Measurements from ENCODE around the gene SMR3B. TPM values are rescaled to one million over a fixed set of nuclear protein-coding genes. Genes with fewer than 3 reads are reported as not detected.

SMR3B gene
- total RNA-seq (2014; rRNA removed; shearing (Covaris generic)), result not detected in 2 replicates

DNA sequence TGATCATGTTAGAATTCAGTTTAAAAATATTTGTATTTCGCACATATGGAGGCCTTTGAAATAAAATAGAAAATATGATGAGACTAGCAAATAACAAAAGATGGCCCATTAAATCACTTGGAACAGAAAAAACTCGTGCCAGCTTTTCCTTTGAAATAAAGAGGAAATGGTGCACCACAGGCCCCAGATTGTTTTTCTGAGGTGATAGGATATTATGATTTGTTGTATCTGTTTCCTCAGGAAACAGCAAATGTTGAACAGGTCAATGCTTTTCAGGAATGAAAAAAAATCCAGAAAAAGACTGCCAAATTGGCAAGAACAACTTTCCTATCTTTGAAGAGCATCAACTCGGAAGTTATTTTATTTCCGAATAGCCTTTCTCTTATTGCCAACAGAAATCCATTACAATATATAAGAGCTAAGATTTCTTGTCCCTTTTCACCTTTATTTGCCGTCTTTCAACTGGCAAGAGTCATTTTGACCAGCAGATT, at the start of gene SMR3B:
Gene SMR3B (plus strand): TSS at position 441 of the 491 bp plus-strand sequence. CDS start 1,380 bp downstream, outside the sequence.
- no peak for DNase-seq (ENCODE audit: low read depth)

DNA sequence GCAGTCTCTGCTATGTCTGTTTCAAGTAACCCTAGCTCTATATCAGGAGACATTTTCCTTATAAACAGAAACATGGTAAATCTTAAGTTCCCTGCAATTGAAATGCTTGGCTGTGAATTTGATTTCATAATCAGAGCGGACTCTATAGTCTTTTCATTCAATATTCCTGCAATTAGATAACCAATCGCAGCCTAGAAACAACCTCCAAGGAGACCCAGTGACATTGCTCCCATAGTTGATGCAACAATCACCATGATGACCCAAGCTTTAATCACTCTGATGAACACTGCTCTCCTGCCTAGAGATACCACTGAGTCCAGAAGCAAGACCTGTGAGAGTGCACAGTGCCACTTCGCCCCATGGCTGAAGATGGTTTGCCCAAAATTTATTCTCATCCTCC, 48.2 kb upstream of the SMR3B start, which contains the start of gene CABS1:
Gene CABS1 (plus strand): TSS at position 301 of the 400 bp plus-strand sequence. CDS start 59 bp downstream, at position 360.
- DNase-seq (ENCODE audit: low read depth), result no peak

GRCh38 chr4:70336043-70336442, 46.9 kb upstream of the SMR3B start:
- no peak for DNase-seq (ENCODE audit: low read depth)

DNA sequence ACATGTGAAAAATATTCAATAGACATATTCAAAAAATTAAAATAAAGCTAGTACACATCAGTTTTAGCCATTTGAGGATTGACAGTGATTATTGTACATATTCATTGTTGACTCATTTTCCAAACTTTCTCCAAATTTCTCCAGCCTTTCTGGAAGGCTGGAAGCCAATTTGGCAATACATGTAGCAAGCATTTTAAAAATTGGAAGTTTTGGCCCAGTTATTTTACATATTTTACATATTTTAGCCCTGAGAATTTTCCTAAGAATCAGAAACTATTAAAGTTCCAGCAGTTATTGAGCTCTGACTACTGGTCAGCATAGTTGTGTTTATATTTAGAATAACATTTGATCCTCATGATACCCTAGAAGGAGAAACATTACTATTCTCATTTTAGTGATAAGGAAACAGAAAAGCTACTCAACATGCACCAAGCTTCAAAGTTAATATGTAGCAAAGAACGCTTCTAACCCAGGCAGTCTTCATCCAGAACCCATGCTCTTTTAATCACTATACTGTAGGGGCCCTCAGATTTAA, 45.0 kb upstream of the SMR3B start:
- DNase-seq (ENCODE audit: low read depth), result no peak

GRCh38 chr4:70356185-70356584, 26.7 kb upstream of the SMR3B start:
- DNase-seq (ENCODE audit: low read depth), result no peak

- DNase-seq (ENCODE audit: low read depth), result no peak
Observed at GRCh38 chr4:70359115-70359661, 23.7 kb upstream of the SMR3B start.

DNA sequence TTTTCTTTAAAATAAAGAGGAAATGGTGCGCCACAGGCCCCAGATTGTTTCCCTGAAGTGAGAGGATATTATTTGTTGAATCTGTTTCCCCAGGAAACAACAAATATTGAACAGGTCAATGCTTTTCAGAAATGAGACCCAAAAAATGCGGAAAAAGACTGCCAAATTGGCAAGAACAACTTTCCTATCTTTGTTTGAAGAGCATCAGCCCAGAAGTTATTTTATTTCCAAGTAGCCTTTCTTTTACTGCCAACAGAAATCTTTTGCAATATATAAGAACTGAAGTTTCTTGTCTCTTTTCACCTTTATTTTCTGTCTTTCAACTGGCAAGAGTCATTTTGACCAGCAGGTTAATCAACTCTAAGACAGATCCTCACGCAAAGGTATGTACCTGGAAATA, 22.5 kb upstream of the SMR3B start, which contains the start of gene SMR3A:
Gene SMR3A (plus strand): TSS at position 301 of the 400 bp plus-strand sequence. CDS start 1,356 bp downstream, outside the sequence.
- DNase-seq (ENCODE audit: low read depth), result no peak

DNA sequence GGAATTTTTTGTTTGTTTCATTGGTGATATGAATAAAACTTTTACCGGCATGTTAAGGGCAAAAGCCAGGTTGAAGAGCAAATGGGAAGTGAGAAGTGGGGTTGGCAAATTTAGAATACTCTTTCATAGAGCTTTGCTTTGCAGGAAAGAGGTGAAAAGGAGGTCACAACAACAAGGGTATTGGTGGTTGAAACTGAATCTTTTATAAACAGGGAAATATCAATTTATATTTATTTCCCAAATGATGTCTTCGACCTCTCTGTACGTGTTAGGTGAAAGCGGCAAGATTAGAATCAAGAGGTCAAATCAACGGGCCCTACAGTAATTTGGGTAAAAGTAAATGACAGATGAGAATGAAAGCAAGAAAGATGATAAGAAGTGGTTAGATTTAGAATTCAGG, 18.9 kb upstream of the SMR3B start:
- no peak for DNase-seq (ENCODE audit: low read depth)

- no peak for DNase-seq (ENCODE audit: low read depth)
Observed at GRCh38 chr4:70365479-70365878, 17.5 kb upstream of the SMR3B start.

DNA sequence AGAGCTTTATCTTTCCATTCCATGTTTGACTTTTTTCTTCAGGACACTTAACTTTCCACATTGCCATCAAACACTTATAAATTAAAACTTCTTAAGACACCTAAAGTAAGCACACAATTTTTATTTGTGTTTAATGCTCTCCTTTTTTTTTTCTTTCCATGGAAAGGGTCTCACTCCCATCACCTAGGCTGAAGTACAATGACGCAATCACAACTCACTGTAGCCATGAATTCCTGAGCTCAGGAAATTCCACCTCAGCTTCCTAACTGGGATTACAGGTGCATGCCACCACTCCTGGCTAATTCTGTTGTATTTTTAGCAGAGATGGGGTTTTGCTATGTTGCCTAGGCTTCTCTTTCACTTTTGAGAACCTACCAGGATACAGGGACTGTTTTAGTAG, 15.1 kb upstream of the SMR3B start:
- no peak for DNase-seq (ENCODE audit: low read depth)

DNA sequence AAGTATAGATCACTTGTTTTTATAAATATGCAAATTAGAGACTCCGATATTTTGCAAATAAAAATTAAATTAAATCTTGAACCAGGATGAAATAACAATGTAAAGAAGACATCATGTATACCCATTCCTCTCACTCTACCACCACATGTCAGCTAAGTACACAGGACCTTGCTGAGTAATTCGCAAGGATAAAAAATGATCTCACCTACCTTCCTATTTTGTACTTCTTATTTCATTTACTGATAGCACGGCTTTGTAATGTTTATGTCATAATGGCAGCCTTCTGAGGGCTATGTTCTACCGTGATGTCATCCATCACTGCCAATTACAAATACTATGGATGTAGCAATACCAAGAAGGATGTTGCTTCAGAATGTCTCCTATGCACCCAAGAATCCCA, 10.9 kb upstream of the SMR3B start:
- no peak for DNase-seq (ENCODE audit: low read depth)

GRCh38 chr4:70372760-70373159, 10.2 kb upstream of the SMR3B start:
- DNase-seq (ENCODE audit: low read depth), result no peak

DNA sequence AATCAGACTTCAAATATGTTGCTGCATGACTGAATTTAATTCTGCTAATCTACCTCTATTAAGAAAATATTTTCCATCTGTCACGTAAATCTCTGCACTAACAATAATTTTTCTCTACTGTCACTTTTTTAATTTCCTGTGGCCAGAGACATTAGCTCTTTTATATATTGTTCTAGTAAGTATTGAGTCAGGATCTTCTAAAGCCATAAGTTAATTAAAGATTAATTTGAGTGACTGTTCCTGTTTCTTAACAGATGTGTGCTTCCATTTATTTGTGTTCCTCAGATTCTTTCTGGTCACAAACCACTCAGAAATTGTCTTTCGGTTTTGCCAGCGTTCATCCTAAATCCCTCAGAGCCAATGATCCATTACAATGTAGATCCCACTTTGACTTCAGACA, 2.4 kb upstream of the SMR3B start:
- DNase-seq (ENCODE audit: low read depth), result no peak

DNA sequence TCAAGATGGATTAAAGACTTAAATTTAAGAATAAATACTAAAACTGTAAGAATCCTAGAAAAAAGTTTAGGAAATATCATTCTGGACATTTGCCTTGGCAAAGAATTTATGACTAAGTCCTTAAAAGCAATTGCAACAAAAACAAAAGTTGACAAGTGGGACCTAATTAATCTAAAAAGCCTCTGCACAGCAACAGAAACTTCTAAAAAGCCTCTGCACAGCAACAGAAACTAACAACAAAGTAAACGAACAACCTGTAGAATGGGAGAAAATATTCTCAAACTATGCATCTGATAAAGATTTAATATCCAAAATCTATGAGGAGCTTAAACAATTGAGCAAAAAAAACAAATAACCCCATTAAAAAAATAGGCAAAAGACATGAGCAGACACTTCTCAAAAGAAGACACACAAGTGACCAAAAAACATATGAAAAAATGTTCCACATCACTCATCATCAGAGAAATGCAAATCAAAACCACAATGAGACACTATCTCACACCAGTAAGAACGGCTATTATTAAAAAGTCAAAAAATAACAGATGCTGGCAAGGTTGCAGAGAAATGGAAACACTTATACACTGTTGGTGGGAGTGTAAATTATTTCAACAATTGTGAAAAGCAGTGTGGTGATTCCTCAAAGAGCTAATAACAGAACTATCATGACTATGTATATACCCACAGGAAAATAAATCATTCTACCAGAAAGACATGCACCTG, 9.3 kb downstream of the SMR3B start:
- DNase-seq (ENCODE audit: low read depth), result no peak

- DNase-seq (ENCODE audit: low read depth), result no peak
Observed at GRCh38 chr4:70397580-70397979, 14.6 kb downstream of the SMR3B start, which contains the start of gene OPRPN. TSS of gene OPRPN (plus strand) at chr4:70397940. CDS start at chr4:70399286, 1,346 bp downstream.

DNA sequence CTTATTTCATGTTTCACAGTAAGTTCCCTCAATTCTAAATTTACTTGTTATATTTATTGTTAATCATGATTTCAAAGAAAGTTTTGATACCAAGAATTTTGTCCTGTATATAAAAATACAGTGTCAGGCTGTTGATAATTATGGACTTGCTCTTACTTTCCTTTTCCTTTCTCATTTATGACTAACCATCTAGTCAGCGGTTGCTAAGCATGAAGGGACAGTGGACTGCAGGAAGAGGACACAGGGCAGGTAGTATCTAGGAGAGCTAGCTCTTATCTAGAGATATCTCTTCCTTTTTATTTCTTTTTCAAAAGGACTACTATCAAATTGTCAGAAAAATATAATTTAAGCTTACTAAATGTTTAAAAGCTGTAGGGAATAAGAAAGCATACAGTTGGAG, 16.4 kb downstream of the SMR3B start:
- no peak for DNase-seq (ENCODE audit: low read depth)

- no peak for DNase-seq (ENCODE audit: low read depth)
Observed at GRCh38 chr4:70402762-70403161, 19.8 kb downstream of the SMR3B start.

GRCh38 chr4:70405765-70406164, 22.8 kb downstream of the SMR3B start:
- no peak for DNase-seq (ENCODE audit: low read depth)

DNA sequence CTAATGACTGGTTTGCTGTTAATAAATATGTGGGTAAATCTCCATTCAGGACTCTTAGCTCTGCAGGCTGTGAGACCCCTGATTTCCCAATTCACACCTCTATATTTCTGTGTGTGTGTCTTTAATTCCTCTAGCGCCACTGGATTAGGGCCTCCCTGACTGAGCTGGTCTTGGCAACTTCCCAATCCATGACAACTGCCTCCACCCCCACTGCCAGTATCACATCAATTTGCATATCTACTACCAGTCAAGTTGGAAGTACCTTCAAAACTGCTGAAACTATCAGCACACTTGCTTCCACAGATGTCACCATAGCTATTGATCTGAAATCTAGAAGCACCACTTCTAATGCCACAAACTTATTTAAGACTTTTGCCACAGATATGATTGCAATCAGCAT, 42.4 kb downstream of the SMR3B start:
- no peak for DNase-seq (ENCODE audit: low read depth)

DNA sequence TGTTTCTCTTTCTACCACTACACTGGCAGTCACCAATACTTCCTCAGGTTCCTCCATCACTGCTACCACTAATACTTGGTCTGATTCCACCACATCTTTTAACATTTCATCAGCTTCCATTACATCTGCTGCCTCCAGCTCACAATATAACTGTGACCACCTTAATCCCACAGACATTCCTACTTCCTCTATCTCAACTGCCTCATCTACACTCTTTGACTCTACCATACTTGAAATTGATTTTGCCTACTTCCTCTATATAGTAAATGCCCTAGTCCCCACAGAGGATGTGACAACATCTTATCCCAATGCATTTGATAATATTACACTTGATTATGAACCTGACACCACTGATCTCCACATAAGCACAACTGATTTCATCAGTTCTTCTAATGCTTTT, 43.9 kb downstream of the SMR3B start:
- no peak for DNase-seq (ENCODE audit: low read depth)

- DNase-seq (ENCODE audit: low read depth), result no peak
Observed at GRCh38 chr4:70437197-70437596, 54.3 kb downstream of the SMR3B start.

Measured in RPMI7951 (cell line).